ENCODE results near the gene SLC16A8. TPM values are rescaled to one million over a fixed set of nuclear protein-coding genes. Genes with fewer than 3 reads are reported as not detected.

The SLC16A8 gene
- total RNA-seq, 1 donor from 2014 or later = not detected

- no peak for TF ChIP-seq CTCF (IDR thresholded peaks at IDR 0.05; ENCODE audit: partially characterized antibody, unreplicated experiment)
- Mint-ChIP-seq H3K9me3 (ENCODE audit: unreplicated experiment) (peaks cover 10% of the 10 kb centered on the region), H3K4me1 (ENCODE audit: low read depth, unreplicated experiment) (peaks cover 9% of the 10 kb centered on the region), H3K36me3 (ENCODE audit: unreplicated experiment) (no peaks in the 10 kb centered on the region), H3K27ac (ENCODE audit: unreplicated experiment) (no peak overlapping the region), H3K4me3 (ENCODE audit: unreplicated experiment) (no peak overlapping the region), H3K27me3 (ENCODE audit: unreplicated experiment) (peaks cover 5% of the 10 kb centered on the region)
- peak; percentile 17 for DNase-seq
These were observed 2.2 kb upstream of the SLC16A8 start for GRCh38 chr22:38086001-38086845.

GRCh38 chr22:38085501-38085900, 1.5 kb upstream of the SLC16A8 start:
- Mint-ChIP-seq H3K27ac (ENCODE audit: unreplicated experiment) (no peak overlapping the region), H3K4me3 (ENCODE audit: unreplicated experiment) (no peak overlapping the region), H3K36me3 (ENCODE audit: unreplicated experiment) (no peaks in the 10 kb centered on the region)

GRCh38 chr22:38085056-38085455, 1.1 kb upstream of the SLC16A8 start:
- H3K9me3 Mint-ChIP-seq (ENCODE audit: unreplicated experiment) = peaks cover 7% of the 10 kb centered on the region
- H3K27me3 Mint-ChIP-seq (ENCODE audit: unreplicated experiment) = peaks cover 2% of the 10 kb centered on the region
- H3K27ac Mint-ChIP-seq (ENCODE audit: unreplicated experiment) = no peak overlapping the region
- no peak for DNase-seq
- H3K4me1 Mint-ChIP-seq (ENCODE audit: low read depth, unreplicated experiment) = peaks cover 4% of the 10 kb centered on the region
- no peak for TF ChIP-seq CTCF (IDR thresholded peaks at IDR 0.05; ENCODE audit: partially characterized antibody, unreplicated experiment)
- no peaks in the 10 kb centered on the region for H3K36me3 Mint-ChIP-seq (ENCODE audit: unreplicated experiment)
- no peak overlapping the region for H3K4me3 Mint-ChIP-seq (ENCODE audit: unreplicated experiment)

More at GRCh38 chr22:38085501-38085900, 1.5 kb upstream of the SLC16A8 start:
- no peak for TF ChIP-seq CTCF (IDR thresholded peaks at IDR 0.05; ENCODE audit: partially characterized antibody, unreplicated experiment)
- Mint-ChIP-seq H3K9me3 (ENCODE audit: unreplicated experiment) (peaks cover 9% of the 10 kb centered on the region), H3K4me1 (ENCODE audit: low read depth, unreplicated experiment) (peaks cover 6% of the 10 kb centered on the region), H3K27me3 (ENCODE audit: unreplicated experiment) (peaks cover 5% of the 10 kb centered on the region)
- DNase-seq = no peak

GRCh38 chr22:38082986-38083710, 836 bp downstream of the SLC16A8 start:
- no peak for DNase-seq
- H3K27me3 Mint-ChIP-seq (ENCODE audit: unreplicated experiment) = peaks cover 1% of the 10 kb centered on the region
- no peak overlapping the region for H3K27ac Mint-ChIP-seq (ENCODE audit: unreplicated experiment)
- TF ChIP-seq CTCF (IDR thresholded peaks at IDR 0.05; ENCODE audit: partially characterized antibody, unreplicated experiment) = no peak
- peaks cover 9% of the 10 kb centered on the region for H3K9me3 Mint-ChIP-seq (ENCODE audit: unreplicated experiment)
- no peaks in the 10 kb centered on the region for H3K36me3 Mint-ChIP-seq (ENCODE audit: unreplicated experiment)
- peaks cover 1% of the 10 kb centered on the region for H3K4me1 Mint-ChIP-seq (ENCODE audit: low read depth, unreplicated experiment)
- no peak overlapping the region for H3K4me3 Mint-ChIP-seq (ENCODE audit: unreplicated experiment)

All from glutamatergic neuron (in vitro differentiated cells).